Spleen (tissue), 11 donors: ENCODE results near the gene AASDH. TPM values are rescaled to one million over a fixed set of nuclear protein-coding genes. Genes with fewer than 3 reads are reported as not detected.

Experiments
- DNase-seq: peaks from one replicate; pipeline ENCODE4 v3.0.0-alpha.2; 2020
- H3K27ac ChIP-seq, 8 donors: fragments of 200-600 bp; sonication (generic) in 7 of 8; 1 replicate in 4 of 8; 2 replicates in 4 of 8; pipeline versions ENCODE4 v1.5.0 to v1.8.0; 2016 to 2021; ENCODE audit warnings: inconsistent platforms in 4 of 8, mild to moderate bottlenecking in 4 of 8, moderate library complexity in 1 of 8
- H3K27me3 ChIP-seq, 7 donors: fragments of 200-600 bp; sonication (generic) in 6 of 7; replicated peaks in 1 of 7; 1 replicate in 4 of 7; 2 replicates in 3 of 7; pipeline versions ENCODE4 v1.5.0 to v1.8.0; 2016 to 2021; ENCODE audit warnings: inconsistent platforms in 3 of 7, mild to moderate bottlenecking in 1 of 7
- H3K36me3 ChIP-seq, 6 donors: fragments of 200-600 bp; sonication (generic) in 5 of 6; 1 replicate in 4 of 6; 2 replicates in 2 of 6; pipeline versions ENCODE4 v1.5.0 to v1.8.0; 2016 to 2021; ENCODE audit warnings: inconsistent platforms in 2 of 6
- H3K4me1 ChIP-seq, 6 donors: fragments of 200-600 bp; sonication (generic) in 5 of 6; 1 replicate in 3 of 6; 2 replicates in 3 of 6; pipeline versions ENCODE4 v1.5.0 to v1.8.0; 2016 to 2021; ENCODE audit warnings: inconsistent platforms in 3 of 6
- H3K4me3 ChIP-seq, 8 donors: fragments of 200-600 bp; sonication (generic) in 7 of 8; 1 replicate in 4 of 8; 2 replicates in 4 of 8; pipeline versions ENCODE4 v1.5.0 to v1.8.0; 2016 to 2021; ENCODE audit warnings: inconsistent platforms in 4 of 8, mild to moderate bottlenecking in 4 of 8, moderate library complexity in 2 of 8
- H3K9me3 ChIP-seq, 8 donors: fragments of 200-600 bp; sonication (generic) in 7 of 8; 1 replicate in 4 of 8; 2 replicates in 4 of 8; pipeline versions ENCODE4 v1.5.0 to v1.8.0; 2016 to 2021; ENCODE audit warnings: inconsistent platforms in 4 of 8
- CTCF ChIP-seq, 11 experiments: fragments of 200-600 bp in 7 of 11; fragments of 450-650 bp in 4 of 11; sonication (generic) in 4 of 11; IDR thresholded peaks in 8 of 11; conservative IDR thresholded peaks in 3 of 11; 1 replicate in 7 of 11; 2 replicates in 4 of 11; pipeline versions ENCODE4 v1.4.0 to v1.8.0; 2016 to 2021; ENCODE audit warnings: antibody characterized with exemption in 11 of 11, inconsistent platforms in 4 of 11, mild to moderate bottlenecking in 1 of 11
- POLR2A ChIP-seq, 3 donors: fragments of 450-650 bp; IDR thresholded peaks; one replicate each; pipeline ENCODE4 v1.5.1; 2017; ENCODE audit warnings: antibody characterized with exemption in 3 of 3, mild to moderate bottlenecking in 1 of 3
- POLR2AphosphoS5 ChIP-seq, 3 donors: sonication (generic); formaldehyde crosslinking; IDR thresholded peaks; one replicate each; pipeline ENCODE4 v1.5.1; 2017; ENCODE audit warnings: antibody characterized with exemption in 3 of 3
- WGBS, 5 donors: extraction: QIAGEN DNeasy Blood & Tissue Kit in 3 of 5; methylation state at CpG; one replicate each; pipeline versions ENCODE4 v1.1.5 to v1.1.7; 2013 to 2018; 5-methylcytosine and 5-hydroxymethylcytosine counted together
- intact Hi-C: fragments of 100-400 bp; cut with DNase I; formaldehyde crosslinking; loops from one replicate; pipeline ENCODE4 v1.15.0; 2023; ENCODE audit warnings: low total_unique reads
- polyA plus RNA-seq, 3 donors: library from polyadenylated mRNA; stranded (reverse); fragments of 200-250 nt; gene quantifications; one replicate each; pipeline ENCODE4 v1.2.1, GENCODE V29; 2013
- small RNA-seq, 4 donors: library from RNA; depleted of rRNA; stranded (forward); fragments of <200 nt; gene quantifications; one replicate each; pipeline ENCODE3, GENCODE V24; 2016
- total RNA-seq, 7 donors: library from RNA; depleted of rRNA in 3 of 7; stranded (reverse); fragments of >200 nt in 3 of 7; fragmentation: NEBNext Ultra II Directional in 4 of 7; extraction: Animal tissue kit (Norgen Biotek cat#: 25700) in 4 of 7; gene quantifications; one replicate each; pipeline versions ENCODE4 v1.1.0 to v1.2.1, GENCODE V29; 2016 to 2021
- donor health status: healthy with polysubstance abuse.
- donor health status: DM: no; HTN: no; CAD: no; lungs with moderate emphysema.
- donor health status: DM: no; HTN: no; CAD: no.
- donor health status: Bipolar disorder and iron deficiency.
- donor health status: healthy.
- donor health status: DM: no; HTN: no; CAD: no.
- donor health status: DM: yes; HTN: yes; CAD: no.

Gene AASDH
- total and polyA plus RNA-seq, 10 donors = 2.8 to 15.6 (median 10.5) TPM

DNA sequence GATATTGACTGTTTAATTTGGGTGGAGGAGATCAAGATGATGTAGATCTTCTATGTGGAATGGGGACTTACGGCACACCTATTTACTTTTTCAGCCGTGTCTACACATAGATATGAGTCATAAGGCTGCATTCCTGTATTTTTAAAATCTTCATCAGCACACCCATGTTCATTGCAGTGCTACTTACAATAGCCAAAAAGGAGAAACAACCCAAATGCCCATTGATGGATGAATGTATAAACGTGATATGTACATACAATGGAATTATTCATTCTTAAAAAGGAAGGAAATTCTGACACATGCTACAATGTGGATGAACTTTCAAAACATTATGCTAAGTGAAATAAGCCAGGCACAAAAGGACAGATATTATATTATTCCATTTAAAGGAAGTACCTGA is 98.6 kb downstream of the AASDH start:
- WGBS, 5 donors = 78 to 83% (median 82%) methylated on average over 3 of the region's 3 CpGs

More for the DNA sequence above, 98.6 kb downstream of the AASDH start:
- Histone ChIP-seq H3K27me3 (no peaks in the 10 kb centered on the region), H3K9me3 (peaks cover 0 to 6% (median 0%) of the 10 kb centered on the region in 8 donors), H3K4me1 (peaks cover 0 to 6% (median 0%) of the 10 kb centered on the region in 6 donors), H3K36me3 (no peaks in the 10 kb centered on the region), H3K4me3 (no peak overlapping the region), H3K27ac (no peak overlapping the region)
- DNase-seq = no peak
- intact Hi-C loops = no loop called here
- TF ChIP-seq POLR2AphosphoS5 (IDR thresholded peaks at IDR 0.05) = no peak
- TF ChIP-seq POLR2A (IDR thresholded peaks at IDR 0.05) = no peak
- no peak for TF ChIP-seq CTCF (IDR thresholded peaks at IDR 0.05 in 8 of 11, conservative IDR thresholded peaks at IDR 0.05 in 3 of 11)

Small RNA genes lying within 50 kb of the gene (small RNA-seq; reads per million reads assigned to genes)
- 0 reads per million in 4 donors for gene RNU6-197P

Other genes starting within 250 kb of the AASDH start
- gene PPAT, start 48.1 kb upstream of the AASDH start, total RNA-seq = 10 to 100 TPM in 3 of 7 donors, 1 to 10 TPM in 4; 5.7 to 10.6 (median 9.2) TPM
- 1 to 10 TPM; 2.7 to 5.2 (median 5.1) TPM for gene PPAT, start 48.1 kb upstream of the AASDH start, polyA plus RNA-seq
- 10 to 100 TPM; 23.0 to 48.2 (median 28.3) TPM for gene PAICS, start 48.8 kb upstream of the AASDH start, total RNA-seq
- 10 to 100 TPM; 18.4 to 36.8 (median 36.5) TPM for gene PAICS, start 48.8 kb upstream of the AASDH start, polyA plus RNA-seq
- 10 to 100 TPM; 65.3 to 97.7 (median 82.8) TPM for gene SRP72, start 80.1 kb upstream of the AASDH start, total RNA-seq
- 10 to 100 TPM; 30.1 to 37.9 (median 33.7) TPM for gene SRP72, start 80.1 kb upstream of the AASDH start, polyA plus RNA-seq
- gene ARL9, start 118.3 kb upstream of the AASDH start, total RNA-seq = under 1 TPM in 2 of 7 donors, not detected in 5; 0.25 to 0.30 TPM
- gene ARL9, start 118.3 kb upstream of the AASDH start, polyA plus RNA-seq = under 1 TPM; 0.02 to 0.27 (median 0.13) TPM